Vagina (tissue), 2 donors: ENCODE results near the gene TRNAU1AP. TPM values are rescaled to one million over a fixed set of nuclear protein-coding genes. Genes with fewer than 3 reads are reported as not detected.

Experiments used
- DNase-seq, 2 donors: peaks; one replicate each; pipeline ENCODE4 v3.0.0-alpha.2; 2017; ENCODE audit errors: extremely low spot score in 2 of 2
- H3K27ac ChIP-seq: fragments of 200-600 bp; sonication (generic); one replicate; pipeline ENCODE4 v1.5.1; 2019
- H3K27me3 ChIP-seq: fragments of 200-600 bp; sonication (generic); one replicate; pipeline ENCODE4 v1.5.1; 2019
- H3K36me3 ChIP-seq, 2 donors: fragments of 200-600 bp; sonication (generic); one replicate each; pipeline ENCODE4 v1.5.1; 2017 to 2019
- H3K4me1 ChIP-seq: fragments of 200-600 bp; sonication (generic); one replicate; pipeline ENCODE4 v1.5.1; 2019
- H3K4me3 ChIP-seq, 2 donors: fragments of 200-600 bp; sonication (generic); 1 replicate in 1 of 2; 2 replicates in 1 of 2; pipeline ENCODE4 v1.5.1; 2016 to 2019
- H3K9me3 ChIP-seq: fragments of 200-600 bp; sonication (generic); one replicate; pipeline ENCODE4 v1.5.1; 2019
- POLR2A ChIP-seq, 2 donors: fragments of 450-650 bp; IDR thresholded peaks; one replicate each; pipeline ENCODE4 v1.6.1; 2017; ENCODE audit warnings: antibody characterized with exemption in 2 of 2, mild to moderate bottlenecking in 2 of 2, moderate library complexity in 2 of 2
- POLR2AphosphoS5 ChIP-seq, 2 donors: sonication (generic); formaldehyde crosslinking; IDR thresholded peaks; one replicate each; pipeline ENCODE4 v1.9.0; 2017; ENCODE audit warnings: antibody characterized with exemption in 2 of 2, mild to moderate bottlenecking in 2 of 2, low read depth in 1 of 2; ENCODE audit not compliant: insufficient read depth in 1 of 2
- intact Hi-C: fragments of 100-400 bp; cut with DNase I; formaldehyde crosslinking; loops from one replicate; pipeline ENCODE4 v1.15.1; 2023
- total RNA-seq: library from RNA; depleted of rRNA; stranded (reverse); fragments of >200 nt; gene quantifications from one replicate; pipeline ENCODE4 v1.2.3, GENCODE V29; 2016
- TF ChIP-seq, protein P1 (sequence below), 3 experiments: fragments of 450-650 bp in 2 of 3; fragments of 200-600 bp in 1 of 3; sonication (generic) in 1 of 3; IDR thresholded peaks; one replicate each; pipeline ENCODE4 v1.5.1; 2017 to 2019; ENCODE audit warnings: antibody characterized with exemption in 3 of 3, mild to moderate bottlenecking in 2 of 3, moderate library complexity in 2 of 3

The TRNAU1AP gene
- total RNA-seq: 14.0 TPM

GRCh38 chr1:28552758-28553663 lies at the start of gene TRNAU1AP:
Gene TRNAU1AP, plus strand, starts transcription at chr1:28553085. Its CDS starts 26 bp downstream, at chr1:28553111.
- Histone ChIP-seq H3K4me3 (peak within 1 kb of the TSS; percentile 71 to 95), H3K9me3 (no peaks in the 10 kb centered on the region), H3K36me3 (peaks cover 4 to 25% of the 10 kb centered on the region in 2 donors), H3K27ac (peak within 1 kb of the TSS; percentile 95), H3K27me3 (no peaks in the 10 kb centered on the region), H3K4me1 (peaks cover 19% of the 10 kb centered on the region)
- TF ChIP-seq, protein P1, sequence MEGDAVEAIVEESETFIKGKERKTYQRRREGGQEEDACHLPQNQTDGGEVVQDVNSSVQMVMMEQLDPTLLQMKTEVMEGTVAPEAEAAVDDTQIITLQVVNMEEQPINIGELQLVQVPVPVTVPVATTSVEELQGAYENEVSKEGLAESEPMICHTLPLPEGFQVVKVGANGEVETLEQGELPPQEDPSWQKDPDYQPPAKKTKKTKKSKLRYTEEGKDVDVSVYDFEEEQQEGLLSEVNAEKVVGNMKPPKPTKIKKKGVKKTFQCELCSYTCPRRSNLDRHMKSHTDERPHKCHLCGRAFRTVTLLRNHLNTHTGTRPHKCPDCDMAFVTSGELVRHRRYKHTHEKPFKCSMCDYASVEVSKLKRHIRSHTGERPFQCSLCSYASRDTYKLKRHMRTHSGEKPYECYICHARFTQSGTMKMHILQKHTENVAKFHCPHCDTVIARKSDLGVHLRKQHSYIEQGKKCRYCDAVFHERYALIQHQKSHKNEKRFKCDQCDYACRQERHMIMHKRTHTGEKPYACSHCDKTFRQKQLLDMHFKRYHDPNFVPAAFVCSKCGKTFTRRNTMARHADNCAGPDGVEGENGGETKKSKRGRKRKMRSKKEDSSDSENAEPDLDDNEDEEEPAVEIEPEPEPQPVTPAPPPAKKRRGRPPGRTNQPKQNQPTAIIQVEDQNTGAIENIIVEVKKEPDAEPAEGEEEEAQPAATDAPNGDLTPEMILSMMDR (IDR thresholded peaks at IDR 0.05): peak in 2 of 3 experiments; percentile 28 to 40
- TF ChIP-seq POLR2A (IDR thresholded peaks at IDR 0.05): peak in 1 of 2 donors; percentile 85
- TF ChIP-seq POLR2AphosphoS5 (IDR thresholded peaks at IDR 0.05; ENCODE audit: insufficient read depth in 1 of 2, low read depth in 1 of 2): peak; percentile 97
- intact Hi-C loops: no loop called here
- DNase-seq: peak in 1 of 2 donors; percentile 96

DNA sequence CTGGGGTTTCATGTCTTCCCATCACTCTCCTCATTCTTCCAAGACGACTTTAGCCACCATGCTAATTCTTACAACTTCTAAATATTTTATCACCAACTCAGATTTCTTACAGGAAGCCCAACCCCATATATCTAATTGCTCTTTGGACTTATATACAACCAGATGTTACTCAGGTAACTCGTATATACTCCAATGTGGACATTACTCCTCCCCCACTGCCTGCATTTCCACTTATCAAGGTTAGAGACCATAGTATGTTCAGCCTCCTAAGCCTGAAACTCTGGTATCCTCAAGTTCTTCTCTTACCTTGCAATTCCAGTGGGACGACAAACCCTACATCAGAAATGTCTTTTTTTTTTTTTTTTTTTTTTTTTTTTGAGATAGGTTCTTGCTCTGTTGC lies 49.8 kb upstream of the TRNAU1AP start:
- H3K27ac ChIP-seq: no peak overlapping the region
- no peak for DNase-seq
- TF ChIP-seq POLR2AphosphoS5 (IDR thresholded peaks at IDR 0.05; ENCODE audit: insufficient read depth in 1 of 2, low read depth in 1 of 2): no peak
- TF ChIP-seq, protein P1 (IDR thresholded peaks at IDR 0.05): no peak
- no peak for TF ChIP-seq POLR2A (IDR thresholded peaks at IDR 0.05)
- H3K4me3 ChIP-seq: no peak overlapping the region
- H3K27me3 ChIP-seq: no peaks in the 10 kb centered on the region
- intact Hi-C loops: loop anchor here (10.0 kb wide), 1 partner anchor 88 kb away; no protein-coding TSS in a partner anchor
- no peaks in the 10 kb centered on the region for H3K9me3 ChIP-seq
- peaks cover 0 to 5% of the 10 kb centered on the region in 2 donors for H3K36me3 ChIP-seq
- peaks cover 9% of the 10 kb centered on the region for H3K4me1 ChIP-seq

DNA sequence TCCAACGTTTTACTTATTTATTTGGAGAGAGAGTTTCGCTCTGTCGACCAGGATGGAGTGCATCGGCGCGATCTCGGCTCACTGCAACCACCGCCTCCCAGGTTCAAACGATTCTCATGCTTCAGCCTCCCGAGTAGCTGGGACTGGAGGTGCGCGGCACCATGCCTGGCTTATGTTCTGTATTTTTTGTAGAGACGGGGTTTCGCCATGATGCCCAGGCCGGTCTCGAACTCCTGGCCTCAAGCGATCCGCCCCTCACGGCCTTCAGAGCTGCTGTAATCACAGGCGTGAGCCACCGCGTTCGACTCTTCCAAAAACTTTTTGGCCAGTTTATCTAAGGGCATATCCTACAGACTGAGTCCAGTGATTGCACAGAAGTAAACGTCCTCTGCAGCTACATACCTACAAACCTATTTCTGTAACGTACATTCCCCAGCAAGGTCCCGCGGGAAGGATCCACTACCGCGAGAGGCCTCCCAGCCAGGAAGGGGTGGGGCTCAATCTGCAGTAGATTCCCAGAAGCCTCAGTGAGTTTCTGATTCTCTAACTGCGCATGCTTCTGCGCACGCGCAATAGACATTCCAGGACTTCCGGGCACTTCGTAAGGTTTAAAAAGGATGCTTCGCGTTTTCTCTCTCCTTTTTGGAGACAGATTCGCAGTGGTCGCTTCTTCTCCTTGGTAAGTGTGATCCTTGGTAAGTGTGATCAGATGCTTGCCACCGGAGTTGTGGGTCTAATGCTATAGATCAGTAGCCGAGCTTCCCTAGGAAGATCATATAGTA lies 47.3 kb upstream of the TRNAU1AP start, which contains the start of gene RCC1:
RCC1 (plus strand) TSS at position 638 of the 782 bp plus-strand sequence. CDS start 23,824 bp downstream, outside the sequence.
- Histone ChIP-seq H3K27me3 (no peaks in the 10 kb centered on the region), H3K36me3 (peaks cover 0 to 29% of the 10 kb centered on the region in 2 donors), H3K27ac (peak within 1 kb of the TSS; percentile 72), H3K9me3 (no peaks in the 10 kb centered on the region), H3K4me3 (peak within 1 kb of the TSS; percentile 72 to 82), H3K4me1 (peaks cover 34% of the 10 kb centered on the region)
- intact Hi-C loops: loop anchor here (10.0 kb wide), 1 partner anchor 91 kb away; no protein-coding TSS in a partner anchor
- DNase-seq: peak; percentile 97 to 99
- TF ChIP-seq POLR2A (IDR thresholded peaks at IDR 0.05): peak in 1 of 2 donors; percentile 97
- peak; percentile 83 to 100 for TF ChIP-seq POLR2AphosphoS5 (IDR thresholded peaks at IDR 0.05; ENCODE audit: insufficient read depth in 1 of 2, low read depth in 1 of 2)
- TF ChIP-seq, protein P1 (IDR thresholded peaks at IDR 0.05): peak in 1 of 3 experiments; percentile 4

DNA sequence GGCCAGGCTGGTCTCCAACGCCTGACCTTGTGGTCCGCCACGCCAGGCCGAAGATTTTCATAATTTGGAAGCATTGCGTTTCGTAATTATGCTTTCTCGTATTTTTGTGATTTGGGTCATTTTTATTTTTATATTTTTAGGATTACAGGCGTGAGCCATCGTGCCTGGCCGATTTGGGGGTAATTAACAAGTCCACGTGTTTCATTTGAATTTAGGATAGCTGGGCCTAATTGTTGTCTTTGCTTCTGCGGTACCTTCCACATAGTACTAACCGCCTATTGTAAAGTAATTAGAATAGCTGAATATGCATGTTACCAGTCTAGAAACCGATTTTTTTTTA lies 46.0 kb upstream of the TRNAU1AP start:
- Histone ChIP-seq H3K27ac (peak overlapping the region; percentile 72), H3K4me1 (peaks cover 44% of the 10 kb centered on the region), H3K27me3 (no peaks in the 10 kb centered on the region), H3K4me3 (peak overlapping the region; percentile 72 to 82), H3K9me3 (no peaks in the 10 kb centered on the region), H3K36me3 (peaks cover 0 to 42% of the 10 kb centered on the region in 2 donors)
- TF ChIP-seq, protein P1 (IDR thresholded peaks at IDR 0.05): no peak
- TF ChIP-seq POLR2A (IDR thresholded peaks at IDR 0.05): no peak
- no peak for TF ChIP-seq POLR2AphosphoS5 (IDR thresholded peaks at IDR 0.05; ENCODE audit: insufficient read depth in 1 of 2, low read depth in 1 of 2)
- DNase-seq: no peak
- intact Hi-C loops: loop anchor here (10.0 kb wide), 1 partner anchor 92 kb away; no protein-coding TSS in a partner anchor
